Stimulated activated CD4-positive, alpha-beta T cell treated with anti-CD3 and anti-CD28 coated beads, Interleukin-2, amount 100 ng/mL, for 48 hours (primary cell): ENCODE measurements around the gene F2RL3.

ENCODE experiments used
- DNase-seq, 2 donors: peaks; one replicate each; pipeline ENCODE4 v3.0.0-alpha.2; 2020

The F2RL3 gene

GRCh38 chr19:16875584-16876555, 12.9 kb upstream of the F2RL3 start:
- no peak for DNase-seq

- no peak for DNase-seq
Measured at GRCh38 chr19:16876904-16877361, 11.9 kb upstream of the F2RL3 start.

- DNase-seq, result no peak
Measured at GRCh38 chr19:16877581-16877980, 11.2 kb upstream of the F2RL3 start.

GRCh38 chr19:16878181-16878965, 10.4 kb upstream of the F2RL3 start:
- DNase-seq, result no peak

GRCh38 chr19:16880884-16881554, 7.8 kb upstream of the F2RL3 start:
- DNase-seq, result no peak

- no peak for DNase-seq
Measured at GRCh38 chr19:16882146-16882545, 6.7 kb upstream of the F2RL3 start.

- no peak for DNase-seq
Measured at GRCh38 chr19:16883522-16883921, 5.3 kb upstream of the F2RL3 start.

- no peak for DNase-seq
Measured at GRCh38 chr19:16885166-16885565, 3.6 kb upstream of the F2RL3 start.

GRCh38 chr19:16886305-16886880, 2.4 kb upstream of the F2RL3 start:
- no peak for DNase-seq

GRCh38 chr19:16887353-16888265, 1.2 kb upstream of the F2RL3 start:
- DNase-seq, result no peak

GRCh38 chr19:16889366-16889882, 625 bp downstream of the F2RL3 start:
- no peak for DNase-seq

- DNase-seq, result no peak
Measured at GRCh38 chr19:16889883-16890460, 1.2 kb downstream of the F2RL3 start.

- no peak for DNase-seq
Measured at GRCh38 chr19:16890461-16891184, 1.8 kb downstream of the F2RL3 start.

- DNase-seq, result no peak
Measured at GRCh38 chr19:16891696-16892382, 3.0 kb downstream of the F2RL3 start.

GRCh38 chr19:16892436-16892835, 3.6 kb downstream of the F2RL3 start:
- no peak for DNase-seq

- DNase-seq, result no peak
Measured at GRCh38 chr19:16892868-16893685, 4.3 kb downstream of the F2RL3 start.

GRCh38 chr19:16893686-16893989, 4.8 kb downstream of the F2RL3 start:
- no peak for DNase-seq

GRCh38 chr19:16894080-16894479, 5.3 kb downstream of the F2RL3 start:
- no peak for DNase-seq
